Globus pallidus (tissue), 1 donor: ENCODE results near the gene PLEKHA6.

Experiments
- DNase-seq: peaks from one replicate; pipeline ENCODE4 v3.0.0-alpha.2; 2015; ENCODE audit warnings: low spot score

Gene PLEKHA6, protein sequence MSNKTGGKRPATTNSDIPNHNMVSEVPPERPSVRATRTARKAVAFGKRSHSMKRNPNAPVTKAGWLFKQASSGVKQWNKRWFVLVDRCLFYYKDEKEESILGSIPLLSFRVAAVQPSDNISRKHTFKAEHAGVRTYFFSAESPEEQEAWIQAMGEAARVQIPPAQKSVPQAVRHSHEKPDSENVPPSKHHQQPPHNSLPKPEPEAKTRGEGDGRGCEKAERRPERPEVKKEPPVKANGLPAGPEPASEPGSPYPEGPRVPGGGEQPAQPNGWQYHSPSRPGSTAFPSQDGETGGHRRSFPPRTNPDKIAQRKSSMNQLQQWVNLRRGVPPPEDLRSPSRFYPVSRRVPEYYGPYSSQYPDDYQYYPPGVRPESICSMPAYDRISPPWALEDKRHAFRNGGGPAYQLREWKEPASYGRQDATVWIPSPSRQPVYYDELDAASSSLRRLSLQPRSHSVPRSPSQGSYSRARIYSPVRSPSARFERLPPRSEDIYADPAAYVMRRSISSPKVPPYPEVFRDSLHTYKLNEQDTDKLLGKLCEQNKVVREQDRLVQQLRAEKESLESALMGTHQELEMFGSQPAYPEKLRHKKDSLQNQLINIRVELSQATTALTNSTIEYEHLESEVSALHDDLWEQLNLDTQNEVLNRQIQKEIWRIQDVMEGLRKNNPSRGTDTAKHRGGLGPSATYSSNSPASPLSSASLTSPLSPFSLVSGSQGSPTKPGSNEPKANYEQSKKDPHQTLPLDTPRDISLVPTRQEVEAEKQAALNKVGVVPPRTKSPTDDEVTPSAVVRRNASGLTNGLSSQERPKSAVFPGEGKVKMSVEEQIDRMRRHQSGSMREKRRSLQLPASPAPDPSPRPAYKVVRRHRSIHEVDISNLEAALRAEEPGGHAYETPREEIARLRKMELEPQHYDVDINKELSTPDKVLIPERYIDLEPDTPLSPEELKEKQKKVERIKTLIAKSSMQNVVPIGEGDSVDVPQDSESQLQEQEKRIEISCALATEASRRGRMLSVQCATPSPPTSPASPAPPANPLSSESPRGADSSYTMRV

DNA sequence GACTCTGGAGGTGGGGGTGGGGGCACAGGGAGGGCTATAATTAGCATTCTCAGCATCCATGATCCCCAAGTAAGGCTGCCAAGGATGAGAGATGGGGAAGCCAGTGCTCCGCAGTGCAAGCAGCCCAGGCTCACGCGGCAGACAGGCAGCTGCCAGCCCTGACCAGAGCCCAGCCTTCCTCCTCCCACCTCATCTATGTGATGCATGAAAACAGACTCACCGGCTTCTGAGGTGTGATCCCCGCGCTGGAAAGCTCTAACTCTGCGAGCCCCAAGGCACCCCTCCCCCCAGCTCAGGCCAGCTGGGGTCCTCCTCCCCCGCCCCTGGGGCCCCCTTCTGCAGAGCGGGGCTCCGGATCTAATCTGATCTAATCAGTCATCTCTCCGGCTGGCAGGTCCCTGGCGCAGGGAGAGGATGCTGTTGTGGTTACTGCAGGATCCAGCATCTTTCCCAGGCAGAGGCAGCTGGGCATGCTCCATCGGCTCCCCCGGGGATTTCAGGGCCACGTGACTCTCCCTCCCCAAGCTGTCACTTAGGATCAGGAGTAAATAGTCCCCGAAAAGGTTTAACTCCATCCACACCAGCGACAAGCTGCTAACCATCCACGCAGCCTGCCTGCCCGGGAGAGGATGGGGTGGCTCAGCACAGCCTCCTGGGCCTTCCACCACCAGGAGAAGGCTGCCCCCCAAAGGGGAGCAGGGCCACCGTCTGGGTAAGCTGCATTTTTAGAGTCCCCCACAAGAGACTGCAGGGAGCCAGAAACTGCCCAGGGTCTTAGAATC is at the start of gene PLEKHA6:
TSS of gene PLEKHA6 (minus strand) at position 456 of the 782 bp plus-strand sequence. CDS start 86,202 bp downstream, outside the sequence.
- DNase-seq, result peak; percentile 69

DNA sequence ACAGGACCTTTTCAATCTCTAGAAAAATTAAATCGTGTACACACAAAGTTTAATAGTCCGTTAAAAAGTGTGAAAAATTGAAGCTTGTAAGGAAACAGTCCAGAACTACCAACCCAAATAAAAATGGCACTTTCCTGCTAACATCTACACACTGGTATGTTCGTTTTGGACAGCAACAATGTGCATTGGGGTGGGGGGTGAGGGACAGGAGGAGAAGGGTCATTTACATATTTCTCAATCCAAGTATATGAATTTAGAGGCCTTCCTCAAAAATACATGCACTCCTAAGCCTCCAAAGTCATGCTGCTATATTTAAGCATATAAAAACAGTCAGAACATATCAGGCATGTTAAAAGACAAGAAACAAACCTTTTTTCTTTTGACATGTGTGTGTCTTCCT is 49.4 kb upstream of the PLEKHA6 start:
- DNase-seq, result no peak

DNA sequence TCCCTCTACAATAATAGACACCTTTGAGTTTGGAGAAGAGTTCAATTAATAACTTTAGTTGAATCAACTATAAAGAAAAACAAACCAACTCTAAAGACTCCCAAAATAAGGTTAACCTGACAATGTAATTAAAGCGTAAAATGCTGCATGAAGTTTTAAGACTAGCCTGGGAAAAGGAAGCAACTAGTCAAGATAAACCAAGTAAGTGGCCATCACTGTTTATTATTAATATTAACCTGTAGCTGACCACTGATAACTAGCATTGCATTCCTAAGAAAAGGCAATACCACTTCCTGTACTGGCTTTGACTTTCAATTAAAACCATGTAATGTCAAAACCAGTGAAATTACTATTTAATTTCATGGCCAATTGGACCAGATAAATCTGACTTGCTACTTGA is 48.9 kb upstream of the PLEKHA6 start:
- no peak for DNase-seq

DNA sequence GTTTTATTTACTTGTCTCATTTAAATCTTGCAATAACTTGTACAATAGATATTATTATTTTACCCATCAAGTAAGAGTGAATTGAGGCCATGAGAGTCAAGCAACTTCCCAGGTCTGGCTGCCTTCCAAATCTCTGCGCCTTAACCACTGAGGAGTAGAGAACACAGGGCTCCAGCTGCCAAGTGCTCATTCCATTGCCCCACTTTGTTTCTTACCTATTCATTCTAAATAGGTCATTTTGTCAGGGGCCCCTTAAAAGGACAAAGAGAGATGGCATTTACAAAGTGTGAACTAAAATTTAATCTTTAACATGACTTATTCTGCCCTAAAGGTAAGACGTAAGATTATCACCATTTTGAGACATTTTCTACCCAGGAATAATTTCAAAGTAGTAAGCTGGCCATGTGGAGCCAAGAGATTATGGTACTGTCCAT is 48.4 kb upstream of the PLEKHA6 start:
- peak; percentile 67 for DNase-seq

DNA sequence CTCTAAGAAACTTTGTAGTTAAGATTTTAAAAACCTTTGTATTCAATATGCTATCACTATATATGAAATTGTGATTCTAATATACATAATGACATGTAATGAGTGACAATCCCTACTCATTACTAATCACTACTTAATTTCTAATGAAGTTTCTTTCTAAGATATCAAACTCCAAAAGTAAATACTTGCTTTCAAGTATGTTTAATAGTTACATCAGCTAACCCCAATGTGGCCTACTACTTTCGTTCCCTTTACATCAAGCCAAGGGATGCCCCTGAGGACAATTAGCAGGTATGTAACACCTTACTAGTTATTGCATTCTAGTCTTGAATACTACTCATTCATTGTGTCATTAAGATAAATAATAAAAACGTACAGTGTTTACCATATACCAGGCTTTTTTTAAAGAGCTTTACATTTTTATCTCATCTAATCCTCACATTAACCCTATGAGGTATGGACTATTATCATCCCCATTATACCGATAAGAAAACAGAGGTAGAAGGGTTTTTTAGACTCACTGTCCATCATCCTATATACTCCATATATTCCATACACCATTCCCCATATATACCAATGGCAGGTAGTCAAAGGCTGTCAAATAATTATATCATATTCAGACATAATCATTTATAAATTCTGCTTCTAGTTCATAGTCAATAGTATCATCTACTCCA is 47.7 kb upstream of the PLEKHA6 start:
- no peak for DNase-seq

DNA sequence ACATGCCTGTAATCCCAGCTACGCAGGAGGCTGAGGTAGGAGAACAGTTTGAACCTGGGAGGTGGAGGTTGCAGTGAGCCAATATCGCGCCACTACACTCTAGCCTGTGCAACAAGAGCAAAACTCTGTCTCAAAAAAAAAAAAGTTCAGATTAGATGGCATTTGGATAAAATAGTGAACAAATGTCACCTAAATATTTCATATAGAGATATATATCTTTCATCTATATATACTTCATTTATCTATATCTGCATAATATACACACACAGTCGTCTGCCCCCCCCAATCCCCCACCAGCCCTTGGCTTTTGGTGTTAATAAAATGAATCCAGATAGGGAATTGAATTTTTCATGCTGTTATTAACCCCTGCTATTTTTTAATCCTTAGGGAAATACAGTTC is 46.9 kb upstream of the PLEKHA6 start:
- no peak for DNase-seq

DNA sequence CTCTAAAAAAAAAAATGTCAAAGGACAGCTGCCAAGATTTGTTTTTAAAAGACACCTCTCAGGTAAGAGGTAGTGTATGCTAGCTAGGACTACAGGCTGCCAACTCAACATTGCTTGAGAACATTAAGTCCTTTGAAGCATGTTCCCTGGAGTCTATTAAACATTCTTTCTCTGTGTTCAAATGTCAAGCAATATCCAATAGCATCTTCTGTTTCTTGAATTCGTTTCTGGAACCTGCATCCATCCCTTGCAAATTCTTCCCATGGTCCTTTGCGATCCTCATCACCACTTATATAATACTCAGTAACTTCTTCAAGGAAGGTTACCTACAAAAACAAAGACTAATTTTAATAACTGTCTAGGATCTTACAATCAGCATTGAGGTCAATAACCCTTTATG is 46.3 kb upstream of the PLEKHA6 start:
- no peak for DNase-seq

DNA sequence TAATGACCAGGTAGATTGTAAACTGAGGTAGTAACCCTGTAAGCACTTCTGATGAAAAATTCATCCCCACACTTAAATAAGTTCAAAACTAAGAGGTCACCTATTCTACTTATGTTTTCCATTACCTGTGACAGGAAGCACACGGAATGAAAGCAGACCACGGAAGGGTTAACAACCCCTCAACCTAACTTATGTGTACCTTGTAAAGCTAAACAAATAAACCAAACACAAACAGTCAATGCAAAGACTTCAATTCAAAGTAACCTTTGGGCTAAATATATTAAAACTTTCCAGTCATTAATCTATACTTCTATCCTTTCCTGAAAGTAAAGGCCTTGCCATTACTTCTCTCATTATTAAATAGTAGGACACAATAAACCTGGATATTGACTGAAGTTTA is 44.9 kb upstream of the PLEKHA6 start:
- no peak for DNase-seq

DNA sequence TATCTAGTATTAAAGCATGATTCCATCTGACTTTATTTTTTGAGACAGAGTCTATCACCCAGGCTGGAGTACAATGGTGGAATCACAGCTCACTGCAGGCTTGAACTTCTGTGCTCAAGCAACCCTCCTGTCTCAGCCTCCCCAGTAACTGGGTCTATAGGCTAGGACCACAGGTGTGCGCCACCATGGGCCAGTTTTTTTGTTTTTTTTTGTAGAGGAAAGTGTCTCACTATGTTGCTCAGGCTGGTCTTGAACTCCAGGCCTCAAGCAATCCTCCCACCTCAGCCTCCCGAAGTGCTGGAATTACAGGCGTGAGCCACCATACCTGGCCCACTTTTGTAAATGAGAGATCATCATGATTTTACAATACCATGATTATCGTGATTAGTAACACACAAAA is 42.7 kb upstream of the PLEKHA6 start:
- no peak for DNase-seq

DNA sequence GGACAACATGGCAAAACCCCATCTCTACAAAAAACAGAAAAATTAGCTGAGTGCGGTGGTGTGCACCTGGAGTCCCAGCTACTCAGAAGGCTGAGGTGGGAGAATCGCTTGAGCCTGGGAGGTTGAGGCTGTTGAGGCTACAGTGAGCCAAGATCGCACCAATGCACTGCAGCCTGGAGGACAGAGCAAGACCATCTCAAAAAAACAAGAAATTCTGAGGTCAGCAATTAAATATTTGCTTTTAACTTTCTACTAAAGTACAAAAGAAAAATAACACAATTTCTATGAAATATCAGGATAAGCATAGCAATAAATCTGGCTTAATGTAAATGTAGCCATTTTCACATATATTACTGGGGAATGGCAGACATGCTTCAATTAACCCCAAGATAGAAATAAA is 42.0 kb upstream of the PLEKHA6 start:
- DNase-seq, result no peak

DNA sequence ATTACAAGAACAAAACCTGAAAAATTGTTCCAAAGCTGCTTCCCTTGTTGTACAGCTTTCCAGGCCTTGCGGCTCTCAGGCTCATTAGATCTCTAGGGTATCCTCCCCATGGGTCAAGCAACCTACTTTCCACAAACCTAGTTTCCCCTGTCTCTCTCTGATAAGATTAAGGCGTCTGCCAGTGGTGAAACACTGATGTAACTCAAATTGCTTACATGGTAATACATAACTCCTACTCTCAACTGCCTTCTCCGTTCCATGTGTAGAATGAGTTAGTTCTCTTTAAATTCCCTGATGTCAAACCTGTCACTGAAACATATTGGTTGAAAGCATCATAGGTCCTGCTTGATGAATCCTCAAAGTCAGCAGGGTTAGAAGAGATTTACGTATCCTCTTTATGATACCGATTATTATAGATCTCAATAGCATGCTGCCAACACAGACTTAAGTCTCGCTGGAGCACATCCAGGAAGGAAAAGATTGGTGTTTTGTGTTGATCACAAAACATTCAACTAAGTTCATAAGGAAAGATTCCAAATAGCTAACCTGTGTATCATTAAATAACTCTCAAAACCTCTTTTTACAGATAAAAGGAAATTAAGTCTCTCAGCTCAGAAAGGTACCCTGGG is 41.3 kb upstream of the PLEKHA6 start:
- DNase-seq, result no peak

DNA sequence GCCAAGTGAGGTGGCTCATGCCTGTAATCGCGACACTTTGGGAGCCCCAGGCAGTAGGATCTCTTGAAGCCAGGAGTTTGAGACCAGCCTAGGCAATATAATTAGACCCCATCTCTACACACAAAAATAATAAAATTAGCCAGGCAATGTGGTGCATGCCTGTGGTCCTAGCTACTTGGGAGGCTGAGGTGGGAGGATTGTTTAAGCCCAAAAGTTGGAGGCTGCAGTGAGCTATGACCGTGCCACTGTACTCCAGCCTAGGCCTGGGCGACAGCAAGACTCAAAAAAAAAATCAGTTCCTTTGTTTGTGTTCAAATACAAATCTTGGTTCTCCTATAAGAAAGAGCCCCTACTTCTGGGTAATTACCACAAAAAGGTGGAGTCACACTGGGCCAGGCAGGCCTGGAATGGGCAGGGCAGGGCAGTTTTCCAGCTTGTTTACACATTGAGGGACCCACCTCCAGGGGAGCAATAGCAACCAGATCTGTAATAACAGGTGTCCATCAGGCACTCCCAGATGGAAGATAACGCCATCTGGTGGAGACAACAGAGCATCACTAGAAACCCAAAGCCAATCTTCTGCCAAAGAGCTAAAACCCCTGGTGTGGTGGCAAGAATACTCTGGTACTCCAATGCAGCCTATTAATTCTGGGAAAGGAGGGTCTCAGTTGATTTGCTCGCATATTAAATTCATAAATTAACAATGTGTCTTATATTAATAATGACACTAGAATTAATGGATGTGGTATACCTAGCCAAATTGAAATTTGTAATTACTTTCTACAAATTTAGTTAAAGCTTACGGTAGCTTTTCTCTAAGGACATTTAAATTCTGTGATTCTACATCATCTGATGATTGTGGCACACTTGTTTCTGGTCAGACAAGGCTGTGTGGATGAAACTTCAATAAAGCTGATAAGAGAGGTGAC is 38.7 kb upstream of the PLEKHA6 start:
- peak; percentile 54 for DNase-seq

DNA sequence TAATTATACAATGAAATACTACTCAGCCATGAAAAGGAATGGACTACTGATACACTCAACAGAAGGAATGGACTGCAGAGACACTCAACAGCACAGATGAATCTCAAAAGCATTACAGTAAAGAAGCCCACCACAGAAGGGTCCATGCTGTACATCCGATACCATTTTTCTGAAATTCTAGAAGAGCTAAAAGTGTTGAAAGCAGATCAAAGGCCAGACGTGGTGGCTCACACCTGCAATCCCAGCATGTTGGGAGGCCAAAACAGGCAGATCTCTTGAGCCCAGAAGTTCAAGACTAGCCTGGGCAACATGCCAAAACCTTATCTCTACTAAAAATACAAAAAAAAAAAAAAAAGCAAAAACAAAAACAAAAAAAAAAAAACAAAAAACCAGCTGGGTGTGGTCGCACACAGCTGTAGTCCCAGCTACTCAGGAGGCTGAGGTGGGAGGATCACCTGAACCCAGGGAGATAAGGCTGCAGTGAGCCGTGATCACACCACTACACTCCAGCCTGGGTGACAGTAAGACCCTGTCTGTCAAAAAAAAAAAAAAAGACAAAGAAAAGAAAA is 36.4 kb upstream of the PLEKHA6 start:
- DNase-seq, result no peak

DNA sequence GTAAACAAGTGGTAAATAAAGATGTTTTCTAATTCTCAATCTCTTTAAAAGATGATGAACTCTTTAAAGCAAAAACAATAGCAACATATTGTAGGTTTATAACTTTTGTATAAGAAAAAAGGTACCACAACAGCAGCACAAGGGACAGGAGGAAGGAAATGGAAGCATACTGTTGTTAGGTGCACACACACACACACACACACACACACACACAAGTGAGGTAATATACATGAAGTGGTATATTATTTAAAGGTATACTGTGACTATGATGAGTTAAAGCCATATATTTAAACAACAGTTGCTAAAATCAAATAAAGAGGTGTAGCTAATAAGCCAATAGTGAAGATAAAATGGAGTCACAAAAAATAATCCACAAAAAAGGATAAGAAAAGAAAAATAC is 31.9 kb upstream of the PLEKHA6 start:
- DNase-seq, result no peak

DNA sequence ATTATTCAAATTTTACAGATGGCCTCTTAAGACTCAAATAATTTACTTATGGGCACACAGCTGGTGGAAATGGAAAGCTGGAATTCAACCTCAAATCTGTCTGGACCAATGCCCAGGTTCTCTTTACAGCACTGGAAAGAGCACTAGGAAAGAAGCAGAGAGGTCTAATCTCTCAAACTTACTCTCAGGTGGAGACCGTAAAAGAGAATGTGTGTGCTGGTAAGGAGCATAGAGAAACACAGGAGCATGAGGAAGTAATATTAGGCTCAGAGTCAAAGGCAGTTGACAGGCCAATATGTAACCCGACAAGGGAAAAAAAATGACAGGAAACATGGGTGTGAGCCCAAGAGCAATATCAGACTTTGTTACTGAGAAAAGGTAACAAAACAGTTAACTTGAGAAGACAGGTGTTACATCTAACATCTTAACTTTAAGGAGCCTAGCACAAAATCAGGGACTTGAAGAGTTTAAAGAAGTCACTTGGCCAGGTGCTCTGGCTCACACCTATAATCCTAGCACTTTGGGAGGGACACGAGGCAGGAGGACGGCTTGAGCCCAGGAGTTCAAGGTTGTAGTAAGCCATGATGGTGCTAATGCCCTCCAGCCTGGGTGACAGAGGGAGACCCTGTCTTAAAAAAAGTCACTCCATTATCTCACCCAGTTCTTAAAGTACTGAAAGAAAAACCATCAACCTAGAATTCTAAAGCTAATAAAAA is 31.2 kb upstream of the PLEKHA6 start:
- no peak for DNase-seq

DNA sequence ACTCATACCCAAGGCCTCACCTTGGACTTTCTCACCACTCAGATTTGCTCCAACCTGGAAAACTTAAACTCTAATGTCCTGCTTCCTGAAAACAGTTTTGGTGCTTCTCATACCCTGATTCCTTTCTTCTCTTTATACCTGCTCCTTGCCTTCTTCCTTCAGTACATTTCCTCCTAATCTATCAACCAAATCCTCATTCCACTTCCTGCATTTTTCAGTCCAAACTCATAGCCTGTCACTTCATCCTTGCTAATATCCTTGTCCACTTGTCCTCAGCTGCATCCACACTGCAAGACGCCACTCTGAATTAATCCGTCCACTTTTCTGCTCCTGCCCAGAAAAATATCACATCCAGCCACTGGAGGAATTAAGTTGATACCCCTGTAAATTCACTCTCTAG is 26.0 kb upstream of the PLEKHA6 start:
- DNase-seq, result no peak

DNA sequence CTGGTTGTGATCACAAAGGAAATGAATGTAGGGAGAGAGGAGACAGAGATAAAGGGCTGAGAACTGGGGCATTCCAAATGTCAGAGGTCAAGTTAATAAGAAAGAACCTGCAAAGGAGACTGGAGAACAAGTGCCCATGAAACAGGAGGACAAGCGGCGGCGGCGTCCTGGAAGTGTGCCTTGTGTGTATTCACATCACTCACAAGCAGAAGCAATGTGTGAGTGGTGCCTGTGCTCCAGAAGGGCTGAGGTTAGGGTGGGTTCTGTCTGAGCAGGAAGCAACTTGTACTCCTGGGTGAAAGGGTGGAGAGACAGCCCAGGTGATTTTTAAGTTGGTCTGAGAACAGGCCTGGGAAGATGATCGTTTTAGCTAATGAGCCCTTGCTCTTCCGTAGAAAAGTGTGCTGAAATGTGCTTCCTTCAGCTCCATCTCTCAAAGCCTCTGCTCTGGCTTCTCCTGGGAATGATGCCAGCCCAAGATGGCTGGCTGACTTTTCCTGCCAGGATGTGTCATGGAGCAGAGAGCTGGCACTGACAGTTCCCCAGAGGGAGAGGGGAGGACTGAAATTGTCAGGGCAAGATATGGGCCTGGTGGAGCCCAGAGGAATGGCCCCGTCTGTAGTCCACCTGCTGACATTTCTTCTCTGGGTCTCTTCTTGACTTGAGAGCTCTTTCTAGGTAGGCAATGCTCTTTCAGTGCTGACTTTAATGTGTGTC is 25.1 kb upstream of the PLEKHA6 start:
- peak; percentile 58 for DNase-seq
